Subcutaneous adipose tissue (tissue), 4 donors: ENCODE measurements around the gene ESRRB. TPM values are rescaled to one million over a fixed set of nuclear protein-coding genes. Genes with fewer than 3 reads are reported as not detected.

ENCODE experiments used
- CTCF ChIP-seq: fragments of 450-650 bp; IDR thresholded peaks from one replicate; pipeline ENCODE4 v1.5.1; 2016; ENCODE audit warnings: low read depth, mild to moderate bottlenecking, control low read depth, antibody characterized with exemption, moderate library complexity
- total RNA-seq, 4 donors: library from RNA; depleted of rRNA; stranded (reverse); fragments of >200 nt; gene quantifications; one replicate each; pipeline ENCODE4 v1.1.0, GENCODE V29; 2016

Gene ESRRB
- total RNA-seq, 4 donors from 2014 or later = 0.17 TPM; not detected in 3

GRCh38 chr14:76331328-76332011, 44.5 kb upstream of the ESRRB start:
- no peak for TF ChIP-seq CTCF

GRCh38 chr14:76333664-76334063, 42.3 kb upstream of the ESRRB start:
- TF ChIP-seq CTCF = no peak

- no peak for TF ChIP-seq CTCF
Observed at GRCh38 chr14:76334316-76334715, 41.6 kb upstream of the ESRRB start.

- no peak for TF ChIP-seq CTCF
Observed at GRCh38 chr14:76336876-76337275, 39.1 kb upstream of the ESRRB start.

GRCh38 chr14:76337635-76338545, 38.0 kb upstream of the ESRRB start:
- no peak for TF ChIP-seq CTCF

- TF ChIP-seq CTCF = no peak
Observed at GRCh38 chr14:76339728-76340615, 36.0 kb upstream of the ESRRB start.
